ENCODE results near the gene KANSL1L. TPM values are rescaled to one million over a fixed set of nuclear protein-coding genes. Genes with fewer than 3 reads are reported as not detected.

The KANSL1L gene
- total RNA-seq, 2 experiments from 2014 or later = 4.8 to 5.4 TPM

DNA sequence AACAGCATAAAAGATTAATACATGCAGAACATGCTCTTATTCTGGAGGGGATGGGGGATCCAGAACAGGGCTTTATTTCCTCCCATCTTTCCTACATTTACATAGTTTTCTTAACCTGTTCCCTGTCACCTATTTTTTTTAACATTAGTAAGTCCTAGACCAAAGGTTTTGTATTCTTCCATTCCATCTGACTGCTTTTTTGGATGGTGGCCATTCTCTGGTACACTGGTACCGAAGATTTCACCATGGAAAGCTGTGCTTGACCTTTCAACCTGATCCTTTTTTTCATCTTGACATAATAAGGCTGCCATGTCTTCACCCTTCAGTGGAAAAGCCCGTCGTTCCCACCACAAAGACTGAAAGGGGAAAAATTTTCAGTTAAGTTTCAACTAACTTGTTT is 148.4 kb downstream of the KANSL1L start:
- Mint-ChIP-seq H3K27ac (no peak overlapping the region), H3K9me3 (no peaks in the 10 kb centered on the region), H3K4me3 (no peak overlapping the region), H3K27me3 (no peaks in the 10 kb centered on the region), H3K4me1 (ENCODE audit: low read depth) (no peaks in the 10 kb centered on the region), H3K36me3 (ENCODE audit: low read depth) (peaks cover 32% of the 10 kb centered on the region)
- DNase-seq = no peak
- ChIA-PET CTCF (no interaction called here), POLR2A (no interaction called here)
- TF ChIP-seq, protein P1, sequence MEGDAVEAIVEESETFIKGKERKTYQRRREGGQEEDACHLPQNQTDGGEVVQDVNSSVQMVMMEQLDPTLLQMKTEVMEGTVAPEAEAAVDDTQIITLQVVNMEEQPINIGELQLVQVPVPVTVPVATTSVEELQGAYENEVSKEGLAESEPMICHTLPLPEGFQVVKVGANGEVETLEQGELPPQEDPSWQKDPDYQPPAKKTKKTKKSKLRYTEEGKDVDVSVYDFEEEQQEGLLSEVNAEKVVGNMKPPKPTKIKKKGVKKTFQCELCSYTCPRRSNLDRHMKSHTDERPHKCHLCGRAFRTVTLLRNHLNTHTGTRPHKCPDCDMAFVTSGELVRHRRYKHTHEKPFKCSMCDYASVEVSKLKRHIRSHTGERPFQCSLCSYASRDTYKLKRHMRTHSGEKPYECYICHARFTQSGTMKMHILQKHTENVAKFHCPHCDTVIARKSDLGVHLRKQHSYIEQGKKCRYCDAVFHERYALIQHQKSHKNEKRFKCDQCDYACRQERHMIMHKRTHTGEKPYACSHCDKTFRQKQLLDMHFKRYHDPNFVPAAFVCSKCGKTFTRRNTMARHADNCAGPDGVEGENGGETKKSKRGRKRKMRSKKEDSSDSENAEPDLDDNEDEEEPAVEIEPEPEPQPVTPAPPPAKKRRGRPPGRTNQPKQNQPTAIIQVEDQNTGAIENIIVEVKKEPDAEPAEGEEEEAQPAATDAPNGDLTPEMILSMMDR (IDR thresholded peaks at IDR 0.05) = no peak
- no peak for ATAC-seq
- intact Hi-C loops (cut with micrococcal nuclease) = no loop called here

DNA sequence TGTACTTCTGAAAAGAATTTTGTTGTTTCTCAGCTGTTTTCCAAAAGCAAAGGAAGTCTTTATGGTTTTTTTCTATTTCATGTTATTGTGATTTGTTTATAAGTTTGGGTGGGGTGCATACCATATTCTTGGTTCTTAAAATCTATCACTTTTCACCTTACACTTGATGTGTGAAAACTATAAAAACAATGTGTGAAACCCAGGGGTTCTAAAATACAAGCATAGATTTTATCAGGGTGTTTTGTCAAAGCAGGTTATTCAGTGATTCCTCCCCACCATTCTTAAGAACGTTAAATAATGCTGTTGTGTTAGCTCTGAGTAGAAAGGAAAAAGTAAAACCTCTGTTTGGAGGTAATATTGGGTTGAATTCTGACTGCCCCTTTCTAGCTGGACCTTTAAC is 151.1 kb downstream of the KANSL1L start:
- DNase-seq (no peak), ATAC-seq (no peak)
- Mint-ChIP-seq H3K4me3 (no peak overlapping the region), H3K36me3 (ENCODE audit: low read depth) (peaks cover 41% of the 10 kb centered on the region), H3K27me3 (no peaks in the 10 kb centered on the region), H3K27ac (no peak overlapping the region), H3K9me3 (no peaks in the 10 kb centered on the region), H3K4me1 (ENCODE audit: low read depth) (no peaks in the 10 kb centered on the region)
- TF ChIP-seq, protein P1 (IDR thresholded peaks at IDR 0.05) = no peak
- intact Hi-C loops (cut with micrococcal nuclease) = no loop called here
- POLR2A ChIA-PET = no interaction called here
- CTCF ChIA-PET = no interaction called here

DNA sequence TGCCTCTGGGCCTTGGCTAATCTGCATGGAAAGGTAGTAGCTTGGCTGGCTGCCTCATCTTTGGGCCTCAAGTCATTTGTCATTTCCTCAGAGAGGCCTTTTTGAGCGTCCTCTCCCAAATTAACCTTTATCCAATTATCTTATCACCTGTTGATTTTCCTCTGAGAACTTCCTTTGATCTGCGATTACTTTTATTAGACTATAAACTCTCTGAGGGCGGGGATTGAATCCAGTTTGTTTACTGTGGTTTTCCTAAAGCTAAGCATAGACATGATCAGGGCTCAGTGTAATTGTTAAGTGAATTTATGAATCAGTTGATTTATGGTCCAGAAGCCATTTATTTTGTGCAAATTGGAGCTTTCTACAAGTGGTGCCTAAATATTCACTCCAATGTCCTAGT is 161.3 kb downstream of the KANSL1L start:
- peaks cover 38% of the 10 kb centered on the region for H3K36me3 Mint-ChIP-seq (ENCODE audit: low read depth)

DNA sequence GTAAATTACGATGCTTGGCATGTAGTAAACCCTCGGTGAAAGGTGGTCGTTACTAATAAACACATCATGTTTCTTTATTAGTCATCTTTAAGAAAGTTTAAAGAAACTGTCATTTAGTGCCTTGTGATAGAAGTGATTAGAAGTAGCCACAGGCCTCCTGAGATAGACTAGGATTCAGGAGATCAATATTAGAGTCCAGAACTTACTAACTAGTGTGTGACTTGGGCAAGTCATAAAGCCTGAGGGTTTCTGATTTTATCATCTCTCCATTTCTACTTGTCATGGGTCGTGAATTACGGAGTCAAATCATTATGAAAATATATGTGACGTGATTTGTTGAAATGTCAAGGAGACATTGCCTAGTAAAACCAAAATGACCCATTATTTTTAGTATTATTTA is 162.1 kb downstream of the KANSL1L start:
- ChIA-PET POLR2A (no interaction called here), CTCF (no interaction called here)
- TF ChIP-seq, protein P1 (IDR thresholded peaks at IDR 0.05) = no peak
- ATAC-seq (no peak), DNase-seq (no peak)
- no peaks in the 10 kb centered on the region for H3K27me3 Mint-ChIP-seq
- H3K9me3 Mint-ChIP-seq = no peaks in the 10 kb centered on the region
- H3K4me3 Mint-ChIP-seq = no peak overlapping the region
- peaks cover 56% of the 10 kb centered on the region for H3K4me1 Mint-ChIP-seq (ENCODE audit: low read depth)
- intact Hi-C loops (cut with micrococcal nuclease) = no loop called here
- peaks cover 42% of the 10 kb centered on the region for H3K36me3 Mint-ChIP-seq (ENCODE audit: low read depth)
- H3K27ac Mint-ChIP-seq = no peak overlapping the region

More for the DNA sequence above, 161.3 kb downstream of the KANSL1L start:
- Mint-ChIP-seq H3K4me3 (no peak overlapping the region), H3K9me3 (no peaks in the 10 kb centered on the region), H3K27ac (no peak overlapping the region), H3K27me3 (no peaks in the 10 kb centered on the region), H3K4me1 (ENCODE audit: low read depth) (peaks cover 49% of the 10 kb centered on the region)
- intact Hi-C loops (cut with micrococcal nuclease) = no loop called here
- ChIA-PET POLR2A (no interaction called here), CTCF (no interaction called here)
- ATAC-seq (no peak), DNase-seq (no peak)
- TF ChIP-seq, protein P1 (IDR thresholded peaks at IDR 0.05) = no peak

DNA sequence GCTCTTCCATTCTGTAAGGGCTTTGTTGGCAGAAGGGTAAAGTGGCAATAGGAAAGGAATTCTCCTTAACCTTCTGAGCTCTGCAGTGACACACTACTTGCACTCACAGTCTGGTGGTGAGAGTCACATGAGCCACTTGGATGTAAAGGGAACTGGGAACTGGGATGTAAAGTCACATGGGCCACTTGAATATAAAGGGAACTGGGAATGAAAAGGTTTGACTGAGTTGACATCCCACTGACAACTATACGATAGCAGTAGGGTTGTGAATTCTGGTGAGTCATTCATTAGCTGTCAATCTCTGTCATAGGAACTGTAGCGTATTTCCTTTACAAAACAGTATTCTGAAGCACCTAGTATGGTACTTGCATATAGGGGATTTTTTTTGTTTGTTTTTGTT is 163.3 kb downstream of the KANSL1L start:
- Mint-ChIP-seq H3K27ac (no peak overlapping the region), H3K4me3 (no peak overlapping the region), H3K27me3 (no peaks in the 10 kb centered on the region), H3K9me3 (no peaks in the 10 kb centered on the region), H3K4me1 (ENCODE audit: low read depth) (peaks cover 64% of the 10 kb centered on the region), H3K36me3 (ENCODE audit: low read depth) (peaks cover 46% of the 10 kb centered on the region)
- POLR2A ChIA-PET = interaction anchor here (0.7 kb wide), 1 partner anchor 1172 kb away, joined by 3 read pairs; no protein-coding TSS in a partner anchor
- DNase-seq (no peak), ATAC-seq (no peak)
- CTCF ChIA-PET = interaction anchor here (1.5 kb wide), 1 partner anchor 188 kb away, joined by 8 read pairs; no protein-coding TSS in a partner anchor
- intact Hi-C loops (cut with micrococcal nuclease) = no loop called here
- TF ChIP-seq, protein P1 (IDR thresholded peaks at IDR 0.05) = no peak
